A673 (cell line): ENCODE measurements around the gene ARHGAP45. TPM values are rescaled to one million over a fixed set of nuclear protein-coding genes. Genes with fewer than 3 reads are reported as not detected.
A peak's percentile ranks its signal among the peaks of the same experiment; 100 is the strongest.

Experiments used
- BruUV-seq: library from RNA; stranded (reverse); fragments of 400-500 nt; replicated peaks from 2 replicates; lab custom pipeline; 2021; lab: Mats Ljungman, UMichigan
- CTCF ChIA-PET: fragments of 300-600 bp; sonication (Branson Sonifier 250); formaldehyde crosslinking; loops from one replicate; lab custom pipeline; 2022; ENCODE audit warnings: antibody characterized with exemption; lab: Charles Lee
- POLR2A ChIA-PET: fragments of 300-600 bp; sonication (Branson Sonifier 250); formaldehyde crosslinking; loops from one replicate; lab custom pipeline; 2022; ENCODE audit warnings: antibody characterized with exemption; ENCODE audit not compliant: low non-redundant PET; lab: Charles Lee
- DNase-seq: peaks from one replicate; pipeline ENCODE4 v3.0.0-alpha.2; 2015; ENCODE audit warnings: low spot score
- H3K27ac ChIP-seq: fragments of 200-600 bp; sonication (generic); 2 replicates; pipeline ENCODE4 v1.5.1; 2016; ENCODE audit warnings: mixed run types, low read depth, mild to moderate bottlenecking, mixed read lengths, antibody characterized with exemption, low read length; ENCODE audit not compliant: poor library complexity, severe bottlenecking
- H3K27me3 ChIP-seq: fragments of 200-600 bp; sonication (generic); replicated peaks from 2 replicates; pipeline ENCODE4 v1.6.1; 2017; ENCODE audit warnings: mixed run types, low read depth, mild to moderate bottlenecking, mixed read lengths, antibody characterized with exemption, low read length; ENCODE audit not compliant: insufficient read depth, poor library complexity
- H3K36me3 ChIP-seq: fragments of 200-600 bp; sonication (generic); 2 replicates; pipeline ENCODE4 v1.6.1; 2016; ENCODE audit warnings: mixed run types, mild to moderate bottlenecking, mixed read lengths, antibody characterized with exemption, low read length; ENCODE audit not compliant: insufficient read depth, poor library complexity, severe bottlenecking
- H3K4me1 ChIP-seq: fragments of 200-600 bp; sonication (generic); 2 replicates; pipeline ENCODE4 v1.6.1; 2017; ENCODE audit warnings: mixed run types, mild to moderate bottlenecking, mixed read lengths, antibody characterized with exemption, low read length; ENCODE audit not compliant: insufficient read depth, poor library complexity, severe bottlenecking
- H3K4me3 ChIP-seq: fragments of 200-600 bp; sonication (generic); 2 replicates; pipeline ENCODE4 v1.5.1; 2016; ENCODE audit warnings: low read depth, mixed run types, mild to moderate bottlenecking, mixed read lengths, low read length; ENCODE audit not compliant: poor library complexity, severe bottlenecking
- H3K9me3 ChIP-seq: fragments of 200-600 bp; sonication (generic); 2 replicates; pipeline ENCODE4 v1.6.1; 2016; ENCODE audit warnings: mixed run types, low read depth, mild to moderate bottlenecking, mixed read lengths, antibody characterized with exemption, low read length; ENCODE audit not compliant: poor library complexity, severe bottlenecking
- CTCF ChIP-seq: fragments of 300-800, 200-600 bp; sonication (generic); conservative IDR thresholded peaks from 2 replicates; pipeline ENCODE4 v1.5.1; 2017; ENCODE audit warnings: low read depth, mild to moderate bottlenecking, antibody characterized with exemption, low read length, moderate library complexity, mixed read lengths
- EZH2 ChIP-seq: fragments of 200-600 bp; sonication (generic); IDR thresholded peaks from 2 replicates; pipeline ENCODE4 v1.6.1; 2017; ENCODE audit warnings: borderline replicate concordance, low read depth, mild to moderate bottlenecking, mixed read lengths, antibody characterized with exemption, low read length; ENCODE audit not compliant: poor library complexity, severe bottlenecking
- intact Hi-C: fragments of 100-400 bp; cut with micrococcal nuclease; formaldehyde crosslinking; loops from one replicate; pipeline ENCODE4 v1.10.0; 2022; ENCODE audit not compliant: unreplicated experiment
- total RNA-seq: library from RNA; stranded (reverse); gene quantifications from 2 replicates; pipeline ENCODE4 v1.2.3, GENCODE V29; 2021

Gene ARHGAP45
- total RNA-seq, 1 experiment from 2014 or later: 3.2 TPM

DNA sequence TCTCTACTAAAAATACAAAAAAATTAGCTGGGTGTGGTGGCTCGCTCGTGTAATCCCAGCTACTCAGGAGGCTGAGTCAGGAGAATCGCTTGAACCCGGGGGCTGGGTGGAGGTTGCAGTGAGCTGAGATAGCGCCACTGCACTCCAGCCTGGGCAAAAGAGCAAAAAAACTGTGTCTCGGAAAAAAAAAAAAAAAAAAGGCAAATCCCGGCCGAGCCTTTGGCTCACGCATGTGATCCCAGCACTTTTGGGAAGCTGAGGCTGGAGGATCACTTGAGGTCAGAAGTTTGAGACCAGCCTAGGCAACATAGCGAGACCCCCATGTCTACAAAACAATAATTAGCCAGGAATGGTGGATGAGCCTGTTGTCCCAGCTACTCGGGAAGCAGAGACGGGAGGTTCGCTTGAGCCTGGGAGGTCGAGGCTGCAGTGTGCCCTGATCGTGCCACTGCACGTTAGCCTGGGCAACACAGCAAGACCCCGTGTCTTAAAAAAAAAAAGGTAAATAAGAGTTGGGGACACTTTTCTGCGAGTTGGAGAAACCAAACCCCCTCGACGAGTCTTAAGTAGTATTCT lies 36.3 kb downstream of the ARHGAP45 start:
- intact Hi-C loops: loop anchor here (10.0 kb wide), 1 partner anchor 78 kb away; the partner anchor contains the start of genes CNN2, RNU6-2 and TMEM259
- ChIA-PET POLR2A (interaction anchor here (0.7 kb wide), 1 partner anchor 12 kb away, joined by 4 read pairs; no protein-coding TSS in a partner anchor), CTCF (no interaction called here)
- BruUV-seq: TSS peak; percentile 68
- Histone ChIP-seq H3K9me3 (peaks cover 6% of the 10 kb centered on the region), H3K4me3 (peak overlapping the region; percentile 97), H3K4me1 (peaks cover 30% of the 10 kb centered on the region), H3K27me3 (no peaks in the 10 kb centered on the region), H3K27ac (peak overlapping the region; percentile 55), H3K36me3 (peaks cover 19% of the 10 kb centered on the region)
- TF ChIP-seq CTCF: no peak
- TF ChIP-seq EZH2: no peak
- no peak for DNase-seq

GRCh38 chr19:1103708-1104310 lies 36.8 kb downstream of the ARHGAP45 start, which contains the start of gene GPX4:
Gene GPX4, plus strand, starts transcription at chr19:1103994. Its CDS starts 50 bp downstream, at chr19:1104044.
- Histone ChIP-seq H3K27me3 (no peaks in the 10 kb centered on the region), H3K27ac (peak within 1 kb of the TSS; percentile 94), H3K4me3 (peak within 1 kb of the TSS; percentile 97), H3K9me3 (peaks cover 6% of the 10 kb centered on the region), H3K36me3 (peaks cover 21% of the 10 kb centered on the region), H3K4me1 (peaks cover 30% of the 10 kb centered on the region)
- TF ChIP-seq EZH2: no peak
- no peak for TF ChIP-seq CTCF
- peak; percentile 100 for DNase-seq
- ChIA-PET POLR2A (interaction anchor here (0.8 kb wide), 1 partner anchor 443 kb away, joined by 26 read pairs; no protein-coding TSS in a partner anchor), CTCF (interaction anchor here (0.6 kb wide), 1 partner anchor 10 kb away, joined by 6 read pairs; no protein-coding TSS in a partner anchor)
- no TSS peak for BruUV-seq
- intact Hi-C loops: loop anchor here (10.0 kb wide), 1 partner anchor 79 kb away; the partner anchor contains the start of genes CNN2, RNU6-2 and TMEM259

GRCh38 chr19:1104311-1105007 lies 37.5 kb downstream of the ARHGAP45 start:
- Histone ChIP-seq H3K4me1 (peaks cover 30% of the 10 kb centered on the region), H3K27me3 (no peaks in the 10 kb centered on the region), H3K27ac (peak overlapping the region; percentile 94), H3K4me3 (peak overlapping the region; percentile 97), H3K9me3 (peaks cover 6% of the 10 kb centered on the region), H3K36me3 (peaks cover 26% of the 10 kb centered on the region)
- no TSS peak for BruUV-seq
- TF ChIP-seq EZH2: no peak
- TF ChIP-seq CTCF: no peak
- peak; percentile 88 for DNase-seq
- intact Hi-C loops: loop anchor here (10.0 kb wide), 1 partner anchor 80 kb away; the partner anchor contains the start of genes CNN2, RNU6-2 and TMEM259
- CTCF ChIA-PET: interaction anchor here (0.6 to 0.9 kb wide), 2 partner anchors 9 to 30 kb away, joined by 6 read pairs; no protein-coding TSS in a partner anchor
- POLR2A ChIA-PET: interaction anchor here (0.8 kb wide), 1 partner anchor 444 kb away, joined by 26 read pairs; no protein-coding TSS in a partner anchor
